SK-N-SH treated with all-trans-retinoic acid at 6 μM for 48 hours (cell line): ENCODE measurements around the gene PIP5K1C.

ENCODE experiments used
- ATAC-seq: fragments of 200-7000 bp; cut with Tn5 transposase; 3 replicates; pipeline ENCODE4 v1.9.1; 2020; ENCODE audit warnings: mild to moderate bottlenecking, moderate library complexity
- ARNTL ChIP-seq: fragments of 450-650 bp; formaldehyde crosslinking; IDR thresholded peaks from 2 replicates; pipeline ENCODE4 v1.5.0; 2020; ENCODE audit warnings: low read depth, mild to moderate bottlenecking, moderate library complexity, borderline replicate concordance
- BACH2 ChIP-seq: fragments of 250-450 bp; sonication (Bioruptor Pico); IDR thresholded peaks from 2 replicates; pipeline ENCODE4 v1.9.0; 2021; ENCODE audit warnings: mild to moderate bottlenecking, borderline replicate concordance
- CREB5 ChIP-seq: fragments of 250-450 bp; sonication (Bioruptor Pico); IDR thresholded peaks from 2 replicates; pipeline ENCODE4 v1.5.1; 2020; ENCODE audit warnings: low read depth, mild to moderate bottlenecking, moderate library complexity
- CSDC2 ChIP-seq: fragments of 250-450 bp; sonication (Bioruptor Pico); IDR thresholded peaks from 2 replicates; pipeline ENCODE4 v1.5.0; 2020; ENCODE audit warnings: mild to moderate bottlenecking, moderate library complexity
- CSRNP3 ChIP-seq: fragments of 250-450 bp; sonication (Bioruptor Pico); IDR thresholded peaks from 2 replicates; pipeline ENCODE4 v1.5.1; 2021; ENCODE audit warnings: mild to moderate bottlenecking, moderate library complexity
- ESRRG ChIP-seq: fragments of 250-450 bp; sonication (Bioruptor Pico); IDR thresholded peaks from 2 replicates; pipeline ENCODE4 v1.6.1; 2021; ENCODE audit warnings: mild to moderate bottlenecking
- GLIS3 ChIP-seq: fragments of 250-450 bp; sonication (Bioruptor Pico); IDR thresholded peaks from 2 replicates; pipeline ENCODE4 v1.5.0; 2020; ENCODE audit warnings: mild to moderate bottlenecking, moderate library complexity
- ISL1 ChIP-seq: fragments of 250-450 bp; sonication (Bioruptor Pico); IDR thresholded peaks from 2 replicates; pipeline ENCODE4 v2.1.2; 2022; ENCODE audit warnings: mild to moderate bottlenecking, moderate library complexity
- OSR1 ChIP-seq: fragments of 250-450 bp; sonication (Bioruptor Pico); IDR thresholded peaks from 2 replicates; pipeline ENCODE4 v1.8.0; 2022; ENCODE audit warnings: moderate library complexity, mild to moderate bottlenecking, inconsistent platforms
- POU6F1 ChIP-seq: fragments of 250-450 bp; sonication (Bioruptor Pico); IDR thresholded peaks from 2 replicates; pipeline ENCODE4 v1.8.0; 2021; ENCODE audit warnings: low read depth, mild to moderate bottlenecking, moderate library complexity, borderline replicate concordance
- TCF4 ChIP-seq: fragments of 250-450 bp; sonication (Bioruptor Pico); IDR thresholded peaks from 2 replicates; pipeline ENCODE4 v1.8.0; 2021; ENCODE audit warnings: mild to moderate bottlenecking, moderate library complexity, borderline replicate concordance
- TOX ChIP-seq: fragments of 250-450 bp; sonication (Bioruptor Pico); IDR thresholded peaks from 2 replicates; pipeline ENCODE4 v1.8.0; 2021; ENCODE audit warnings: mild to moderate bottlenecking, moderate library complexity, borderline replicate concordance
- TSHZ2 ChIP-seq: fragments of 250-450 bp; sonication (Bioruptor Pico); IDR thresholded peaks from 2 replicates; pipeline ENCODE4 v1.5.0; 2020; ENCODE audit warnings: mild to moderate bottlenecking, moderate library complexity
- ZC3H10 ChIP-seq: fragments of 250-450 bp; sonication (Bioruptor Pico); IDR thresholded peaks from 2 replicates; pipeline ENCODE4 v1.5.1; 2021; ENCODE audit warnings: mild to moderate bottlenecking, moderate library complexity
- ZFP3 ChIP-seq: fragments of 250-450 bp; sonication (Bioruptor Pico); IDR thresholded peaks from 2 replicates; pipeline ENCODE4 v1.5.0; 2020; ENCODE audit warnings: mild to moderate bottlenecking, moderate library complexity
- ZNF70 ChIP-seq: fragments of 450-650 bp; formaldehyde crosslinking; IDR thresholded peaks from 2 replicates; pipeline ENCODE4 v1.5.0; 2020; ENCODE audit warnings: mild to moderate bottlenecking, moderate library complexity

PIP5K1C gene

GRCh38 chr19:3645726-3646125 is 54.5 kb downstream of the PIP5K1C start (continued):
- TF ChIP-seq CSDC2 (no peak), OSR1 (CRISPR knock-in tag) (no peak), BACH2 (CRISPR knock-in tag) (no peak), ARNTL (CRISPR knock-in tag) (no peak), ISL1 (CRISPR knock-in tag) (no peak), TOX (CRISPR knock-in tag) (no peak)

GRCh38 chr19:3645067-3645396 is 55.2 kb downstream of the PIP5K1C start:
- no peak for ATAC-seq

GRCh38 chr19:3644351-3645066 is 55.8 kb downstream of the PIP5K1C start:
- ATAC-seq: no peak
- TF ChIP-seq OSR1 (CRISPR knock-in tag) (no peak), ZC3H10 (CRISPR knock-in tag) (no peak), ESRRG (CRISPR knock-in tag) (no peak), CSRNP3 (CRISPR knock-in tag) (no peak), ZNF70 (CRISPR knock-in tag) (no peak), POU6F1 (CRISPR knock-in tag) (no peak)

More at GRCh38 chr19:3645067-3645396, 55.2 kb downstream of the PIP5K1C start:
- no peak for TF ChIP-seq ARNTL (CRISPR knock-in tag)
- TF ChIP-seq GLIS3 (CRISPR knock-in tag): no peak
- TF ChIP-seq ESRRG (CRISPR knock-in tag): no peak
- no peak for TF ChIP-seq TSHZ2 (CRISPR knock-in tag)
- no peak for TF ChIP-seq TCF4 (CRISPR knock-in tag)
- TF ChIP-seq CREB5 (CRISPR knock-in tag): no peak
- no peak for TF ChIP-seq ISL1 (CRISPR knock-in tag)
- no peak for TF ChIP-seq ZFP3 (CRISPR knock-in tag)
- no peak for TF ChIP-seq POU6F1 (CRISPR knock-in tag)
- no peak for TF ChIP-seq CSRNP3 (CRISPR knock-in tag)
- no peak for TF ChIP-seq TOX (CRISPR knock-in tag)
